ENCODE measurements around the gene NHEJ1. TPM values are rescaled to one million over a fixed set of nuclear protein-coding genes. Genes with fewer than 3 reads are reported as not detected.

NHEJ1 gene
- total and polyA plus RNA-seq, 2 donors (not counting 1 experiment from before 2014, with no cell fraction given): 22.1 to 24.8 TPM

DNA sequence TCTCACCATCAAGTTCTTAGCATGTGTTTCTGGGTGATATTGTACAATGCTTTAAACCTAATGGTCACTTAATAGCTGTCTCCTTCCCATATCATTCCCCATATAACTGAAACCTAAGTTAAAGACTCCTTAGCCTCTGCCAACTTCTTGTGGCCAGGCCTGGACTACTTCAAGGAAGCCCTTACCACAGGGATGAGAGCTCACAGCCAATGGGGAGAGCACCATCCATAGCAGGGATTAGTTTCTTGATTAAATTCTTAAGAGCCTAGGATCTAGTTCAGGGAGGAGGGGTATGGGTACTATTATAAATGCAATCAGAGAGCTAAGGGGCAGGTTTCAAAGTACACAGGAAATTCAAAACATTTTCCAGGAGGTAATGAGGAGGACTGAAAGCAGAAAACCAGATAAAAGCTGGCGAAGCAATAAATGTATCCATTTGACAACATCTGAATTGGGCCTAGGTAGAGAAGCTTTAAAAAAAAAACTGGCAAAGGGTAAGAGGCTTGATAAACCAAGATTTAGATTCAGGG is 65.1 kb downstream of the NHEJ1 start:
- H4K20me1 ChIP-seq (ENCODE audit: control insufficient read depth, extremely low read depth, insufficient read depth, low read length): no peaks in the 10 kb centered on the region
- no peak overlapping the region for H3K9ac ChIP-seq (ENCODE audit: insufficient read depth, low read length)
- no peak overlapping the region for H3K4me2 ChIP-seq (ENCODE audit: extremely low read depth, insufficient read depth, low read length)
- no peaks in the 10 kb centered on the region for H3K9me3 ChIP-seq (ENCODE audit: control insufficient read depth, insufficient read depth, low read depth, low read length)
- DNase-seq (ENCODE audit: low read depth in 2 of 2): no peak
- H2AFZ ChIP-seq (ENCODE audit: low read length): no peak overlapping the region
- H3K36me3 ChIP-seq (ENCODE audit: control insufficient read depth, insufficient read depth, low read length): no peaks in the 10 kb centered on the region
- TF ChIP-seq, protein P1, sequence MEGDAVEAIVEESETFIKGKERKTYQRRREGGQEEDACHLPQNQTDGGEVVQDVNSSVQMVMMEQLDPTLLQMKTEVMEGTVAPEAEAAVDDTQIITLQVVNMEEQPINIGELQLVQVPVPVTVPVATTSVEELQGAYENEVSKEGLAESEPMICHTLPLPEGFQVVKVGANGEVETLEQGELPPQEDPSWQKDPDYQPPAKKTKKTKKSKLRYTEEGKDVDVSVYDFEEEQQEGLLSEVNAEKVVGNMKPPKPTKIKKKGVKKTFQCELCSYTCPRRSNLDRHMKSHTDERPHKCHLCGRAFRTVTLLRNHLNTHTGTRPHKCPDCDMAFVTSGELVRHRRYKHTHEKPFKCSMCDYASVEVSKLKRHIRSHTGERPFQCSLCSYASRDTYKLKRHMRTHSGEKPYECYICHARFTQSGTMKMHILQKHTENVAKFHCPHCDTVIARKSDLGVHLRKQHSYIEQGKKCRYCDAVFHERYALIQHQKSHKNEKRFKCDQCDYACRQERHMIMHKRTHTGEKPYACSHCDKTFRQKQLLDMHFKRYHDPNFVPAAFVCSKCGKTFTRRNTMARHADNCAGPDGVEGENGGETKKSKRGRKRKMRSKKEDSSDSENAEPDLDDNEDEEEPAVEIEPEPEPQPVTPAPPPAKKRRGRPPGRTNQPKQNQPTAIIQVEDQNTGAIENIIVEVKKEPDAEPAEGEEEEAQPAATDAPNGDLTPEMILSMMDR (conservative IDR thresholded peaks at IDR 0.05 in 1 of 2, IDR thresholded peaks at IDR 0.05 in 1 of 2; ENCODE audit: low read depth in 1 of 2, low read length in 2 of 2): no peak
- TF ChIP-seq EZH2 (IDR thresholded peaks at IDR 0.05; ENCODE audit: low read length, missing control alignments): no peak
- H3K27me3 ChIP-seq (ENCODE audit: control insufficient read depth, insufficient read depth, low read length): no peaks in the 10 kb centered on the region
- H3K4me3 ChIP-seq (replicated peaks in 1 of 4; ENCODE audit: control extremely low read depth in 1 of 4, insufficient read depth in 1 of 4, low read depth in 3 of 4, low read length in 4 of 4): no peak overlapping the region
- H3K79me2 ChIP-seq (ENCODE audit: control insufficient read depth, insufficient read depth, low read length): no peaks in the 10 kb centered on the region
- no peaks in the 10 kb centered on the region for H3K4me1 ChIP-seq (ENCODE audit: control insufficient read depth, extremely low read depth, insufficient read depth, low read length)
- no peak overlapping the region for H3K27ac ChIP-seq (ENCODE audit: insufficient read depth, low read length)

DNA sequence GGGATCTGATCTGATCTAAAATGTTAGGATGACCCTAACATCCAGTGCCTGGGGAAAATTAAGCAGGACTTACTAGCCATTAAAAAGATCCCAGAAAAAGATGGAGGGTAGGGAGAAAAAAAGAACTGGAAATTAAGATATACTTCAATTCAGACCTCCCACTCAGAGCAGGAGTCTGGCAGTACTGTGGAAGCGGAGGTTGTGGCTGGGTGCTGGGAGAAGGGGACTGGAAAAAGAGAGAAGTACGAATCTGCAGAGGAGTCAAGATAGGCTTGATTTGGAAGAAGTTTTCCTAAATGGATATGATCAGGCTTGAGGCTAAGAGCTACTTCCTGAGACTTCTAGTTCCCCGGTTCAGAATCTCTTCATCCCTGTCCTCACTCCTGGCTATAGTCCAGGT is 66.4 kb downstream of the NHEJ1 start:
- no peaks in the 10 kb centered on the region for H3K79me2 ChIP-seq (ENCODE audit: control insufficient read depth, insufficient read depth, low read length)
- no peak for TF ChIP-seq EZH2 (IDR thresholded peaks at IDR 0.05; ENCODE audit: low read length, missing control alignments)
- TF ChIP-seq, protein P1 (conservative IDR thresholded peaks at IDR 0.05 in 1 of 2, IDR thresholded peaks at IDR 0.05 in 1 of 2; ENCODE audit: low read depth in 1 of 2, low read length in 2 of 2): no peak
- no peak overlapping the region for H3K9ac ChIP-seq (ENCODE audit: insufficient read depth, low read length)
- no peak overlapping the region for H3K27ac ChIP-seq (ENCODE audit: insufficient read depth, low read length)
- no peak for DNase-seq (ENCODE audit: low read depth in 2 of 2)
- H3K4me3 ChIP-seq (replicated peaks in 1 of 4; ENCODE audit: control extremely low read depth in 1 of 4, insufficient read depth in 1 of 4, low read depth in 3 of 4, low read length in 4 of 4): no peak overlapping the region
- H4K20me1 ChIP-seq (ENCODE audit: control insufficient read depth, extremely low read depth, insufficient read depth, low read length): no peaks in the 10 kb centered on the region
- no peaks in the 10 kb centered on the region for H3K9me3 ChIP-seq (ENCODE audit: control insufficient read depth, insufficient read depth, low read depth, low read length)
- H3K4me1 ChIP-seq (ENCODE audit: control insufficient read depth, extremely low read depth, insufficient read depth, low read length): no peaks in the 10 kb centered on the region
- no peak overlapping the region for H2AFZ ChIP-seq (ENCODE audit: low read length)
- H3K27me3 ChIP-seq (ENCODE audit: control insufficient read depth, insufficient read depth, low read length): no peaks in the 10 kb centered on the region
- no peak overlapping the region for H3K4me2 ChIP-seq (ENCODE audit: extremely low read depth, insufficient read depth, low read length)
- no peaks in the 10 kb centered on the region for H3K36me3 ChIP-seq (ENCODE audit: control insufficient read depth, insufficient read depth, low read length)

DNA sequence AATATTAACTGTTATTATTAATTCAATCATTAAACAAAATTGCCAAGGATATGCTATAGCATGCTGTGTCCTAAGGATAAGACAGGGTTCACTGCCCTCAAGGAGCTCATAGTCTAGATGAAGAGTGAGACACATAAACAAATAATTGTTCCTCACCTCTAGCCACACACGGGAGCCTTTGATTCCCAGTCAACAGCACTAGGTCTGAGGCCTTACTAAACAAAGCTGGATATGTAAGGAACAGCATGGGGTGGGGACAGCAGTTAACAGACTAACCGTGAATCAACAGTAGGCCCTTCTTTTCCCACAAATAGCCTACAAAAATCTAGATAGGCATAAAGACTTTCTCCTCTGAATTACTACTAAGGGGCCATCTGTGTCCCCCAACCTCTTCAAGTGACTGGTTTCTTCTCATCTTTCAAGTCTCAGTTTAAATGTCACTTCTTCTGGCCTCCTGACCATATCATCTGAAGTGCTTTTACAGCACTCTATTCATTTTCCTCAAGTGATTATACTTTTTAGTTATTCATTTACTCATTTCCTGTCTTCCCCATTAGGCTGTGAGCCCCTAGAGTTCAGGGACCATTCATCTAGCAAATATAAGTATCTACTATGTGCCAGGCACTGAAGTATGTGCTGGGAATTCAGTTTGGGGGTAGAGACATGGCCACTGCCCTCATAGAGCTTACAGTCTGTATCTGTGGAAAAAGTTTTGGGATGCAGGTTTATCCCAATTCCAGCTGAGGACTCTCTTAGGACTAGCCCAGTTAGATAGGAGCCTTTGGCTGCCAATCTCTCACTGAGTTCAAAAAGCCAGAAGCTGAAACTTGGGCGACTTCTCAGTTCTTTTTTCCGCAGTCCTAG is 69.9 kb downstream of the NHEJ1 start:
- Histone ChIP-seq H4K20me1 (ENCODE audit: control insufficient read depth, extremely low read depth, insufficient read depth, low read length) (no peaks in the 10 kb centered on the region), H3K9me3 (ENCODE audit: control insufficient read depth, insufficient read depth, low read depth, low read length) (no peaks in the 10 kb centered on the region), H3K79me2 (ENCODE audit: control insufficient read depth, insufficient read depth, low read length) (no peaks in the 10 kb centered on the region), H3K4me3 (replicated peaks in 1 of 4; ENCODE audit: control extremely low read depth in 1 of 4, insufficient read depth in 1 of 4, low read depth in 3 of 4, low read length in 4 of 4) (no peak overlapping the region), H3K27ac (ENCODE audit: insufficient read depth, low read length) (no peak overlapping the region), H3K27me3 (ENCODE audit: control insufficient read depth, insufficient read depth, low read length) (no peaks in the 10 kb centered on the region), H2AFZ (ENCODE audit: low read length) (no peak overlapping the region), H3K9ac (ENCODE audit: insufficient read depth, low read length) (no peak overlapping the region), H3K36me3 (ENCODE audit: control insufficient read depth, insufficient read depth, low read length) (no peaks in the 10 kb centered on the region), H3K4me2 (ENCODE audit: extremely low read depth, insufficient read depth, low read length) (no peak overlapping the region), H3K4me1 (ENCODE audit: control insufficient read depth, extremely low read depth, insufficient read depth, low read length) (no peaks in the 10 kb centered on the region)
- no peak for DNase-seq (ENCODE audit: low read depth in 2 of 2)
- TF ChIP-seq, protein P1 (conservative IDR thresholded peaks at IDR 0.05 in 1 of 2, IDR thresholded peaks at IDR 0.05 in 1 of 2; ENCODE audit: low read depth in 1 of 2, low read length in 2 of 2): no peak
- TF ChIP-seq EZH2 (IDR thresholded peaks at IDR 0.05; ENCODE audit: low read length, missing control alignments): no peak

Data from fibroblast of lung (primary cell).